Liver (tissue), 9 donors: ENCODE measurements around the gene INPP4A. TPM values are rescaled to one million over a fixed set of nuclear protein-coding genes. Genes with fewer than 3 reads are reported as not detected.

Experiments used
- DNase-seq: peaks from one replicate; pipeline ENCODE4 v3.0.0-alpha.2; 2017; ENCODE audit warnings: low spot score
- H3K27ac ChIP-seq, 2 donors: one replicate each; pipeline ENCODE4 v1.7.0; 2013; ENCODE audit warnings: inconsistent platforms in 2 of 2, low read length in 2 of 2, control low read depth in 1 of 2, low read depth in 1 of 2, mild to moderate bottlenecking in 1 of 2
- H3K27me3 ChIP-seq, 4 donors: one replicate each; pipeline versions ENCODE4 v1.6.1 to v1.7.0; 2013; ENCODE audit warnings: low read length in 3 of 4, inconsistent platforms in 1 of 4, mild to moderate bottlenecking in 1 of 4, moderate library complexity in 1 of 4; ENCODE audit not compliant: control insufficient read depth in 4 of 4, insufficient read depth in 4 of 4
- H3K36me3 ChIP-seq, 4 donors: one replicate each; pipeline versions ENCODE4 v1.6.1 to v1.7.0; 2013; ENCODE audit warnings: low read length in 3 of 4, mild to moderate bottlenecking in 3 of 4, low read depth in 1 of 4, moderate library complexity in 1 of 4; ENCODE audit not compliant: control insufficient read depth in 4 of 4, insufficient read depth in 3 of 4
- H3K4me1 ChIP-seq, 4 donors: one replicate each; pipeline versions ENCODE4 v1.6.1 to v1.7.0; 2013; ENCODE audit warnings: low read length in 3 of 4, mild to moderate bottlenecking in 3 of 4, moderate library complexity in 1 of 4; ENCODE audit not compliant: control insufficient read depth in 4 of 4, insufficient read depth in 4 of 4
- H3K4me3 ChIP-seq, 3 donors: one replicate each; pipeline versions ENCODE4 v1.6.1 to v1.7.0; 2013; ENCODE audit warnings: low read length in 3 of 3, control low read depth in 1 of 3, low read depth in 1 of 3, mild to moderate bottlenecking in 1 of 3
- H3K9ac ChIP-seq, 2 donors: one replicate each; pipeline ENCODE4 v1.7.0; 2013; ENCODE audit warnings: low read length in 2 of 2, mild to moderate bottlenecking in 2 of 2, moderate library complexity in 2 of 2, control low read depth in 1 of 2, low read depth in 1 of 2
- H3K9me3 ChIP-seq, 4 donors: one replicate each; pipeline versions ENCODE4 v1.6.1 to v1.7.0; 2013; ENCODE audit warnings: low read length in 3 of 4; ENCODE audit not compliant: control insufficient read depth in 4 of 4
- ATF3 ChIP-seq: IDR thresholded peaks from 2 replicates; pipeline ENCODE4 v1.6.1; 2016; ENCODE audit warnings: antibody characterized with exemption
- CTCF ChIP-seq: fragments of 150-350 bp; IDR thresholded peaks from 2 replicates; pipeline ENCODE4 v1.5.1; 2017; ENCODE audit warnings: improper control_type of control experiment, low read depth, low read length; ENCODE audit not compliant: missing input control
- EGR1 ChIP-seq, 2 donors: IDR thresholded peaks; 2 replicates each; pipeline ENCODE4 v1.6.1; 2016 to 2018; ENCODE audit warnings: antibody characterized with exemption in 2 of 2, low read depth in 2 of 2
- FOXA1 ChIP-seq: IDR thresholded peaks from 2 replicates; pipeline ENCODE4 v1.6.1; 2016; ENCODE audit warnings: antibody characterized with exemption
- FOXA2 ChIP-seq: IDR thresholded peaks from 2 replicates; pipeline ENCODE4 v1.6.1; 2016; ENCODE audit warnings: antibody characterized with exemption
- GABPA ChIP-seq, 2 donors: IDR thresholded peaks in 1 of 2; conservative IDR thresholded peaks in 1 of 2; 2 replicates each; pipeline ENCODE4 v1.6.1; 2016; ENCODE audit warnings: antibody characterized with exemption in 2 of 2, mild to moderate bottlenecking in 1 of 2, moderate library complexity in 1 of 2
- HNF4A ChIP-seq, 2 donors: conservative IDR thresholded peaks; 2 replicates each; pipeline ENCODE4 v1.6.1; 2016; ENCODE audit warnings: antibody characterized with exemption in 2 of 2, mild to moderate bottlenecking in 2 of 2
- HNF4G ChIP-seq: IDR thresholded peaks from 2 replicates; pipeline ENCODE4 v1.6.1; 2016; ENCODE audit warnings: antibody characterized with exemption
- JUND ChIP-seq, 2 donors: IDR thresholded peaks; 2 replicates each; pipeline ENCODE4 v1.6.1; 2016; ENCODE audit warnings: antibody characterized with exemption in 2 of 2
- MAX ChIP-seq: IDR thresholded peaks from 2 replicates; pipeline ENCODE4 v1.6.1; 2016; ENCODE audit warnings: antibody characterized with exemption
- NR2F2 ChIP-seq: IDR thresholded peaks from 2 replicates; pipeline ENCODE4 v1.6.1; 2016; ENCODE audit warnings: antibody characterized with exemption
- RAD21 ChIP-seq, 2 donors: IDR thresholded peaks; 2 replicates each; pipeline ENCODE4 v1.6.1; 2016; ENCODE audit warnings: antibody characterized with exemption in 2 of 2, mild to moderate bottlenecking in 2 of 2
- REST ChIP-seq: IDR thresholded peaks from 2 replicates; pipeline ENCODE4 v1.6.1; 2016; ENCODE audit warnings: antibody characterized with exemption, mild to moderate bottlenecking
- RXRA ChIP-seq, 2 donors: IDR thresholded peaks; 2 replicates each; pipeline ENCODE4 v1.6.1; 2017 to 2018; ENCODE audit warnings: antibody characterized with exemption in 2 of 2, mild to moderate bottlenecking in 1 of 2
- SP1 ChIP-seq: IDR thresholded peaks from 2 replicates; pipeline ENCODE4 v1.6.1; 2018; ENCODE audit warnings: antibody characterized with exemption, mild to moderate bottlenecking
- TAF1 ChIP-seq: conservative IDR thresholded peaks from 2 replicates; pipeline ENCODE4 v1.6.1; 2016; ENCODE audit warnings: antibody characterized with exemption, mild to moderate bottlenecking
- YY1 ChIP-seq: IDR thresholded peaks from 2 replicates; pipeline ENCODE4 v1.6.1; 2016; ENCODE audit warnings: antibody characterized with exemption, mild to moderate bottlenecking
- ZBTB33 ChIP-seq: IDR thresholded peaks from 2 replicates; pipeline ENCODE4 v1.6.1; 2016; ENCODE audit warnings: antibody characterized with exemption
- WGBS: extraction: QIAGEN DNeasy Blood & Tissue Kit; methylation state at CpG from one replicate; pipeline ENCODE4 v1.1.7; 2013; 5-methylcytosine and 5-hydroxymethylcytosine counted together
- polyA plus RNA-seq, 2 donors: library from polyadenylated mRNA; stranded (reverse) in 1 of 2; unstranded in 1 of 2; fragments of 200-250 nt in 1 of 2; fragments of >200 nt in 1 of 2; fragmentation: Nextera tagmentation in 1 of 2; extraction: Ambion mirVana in 1 of 2; gene quantifications; one replicate each; pipeline versions ENCODE4 v1.2.1 to v1.2.3, GENCODE V29; 2013 to 2015
- total RNA-seq, 2 donors: library from RNA; depleted of rRNA; stranded (reverse); fragments of >200 nt; gene quantifications; one replicate each; pipeline ENCODE4 v1.2.3, GENCODE V29; 2014
- donor health status: healthy.
- donor health status: healthy.
- donor health status: healthy.
- donor health status: healthy.
- donor health status: healthy.

Gene INPP4A
- total and polyA plus RNA-seq, 4 donors = 2.9 to 14.9 (median 7.2) TPM

- no peaks in the 10 kb centered on the region for H3K36me3 ChIP-seq
- peak overlapping the region; percentile 6 to 55 for H3K27ac ChIP-seq
- no peaks in the 10 kb centered on the region for H3K27me3 ChIP-seq
- H3K9me3 ChIP-seq = no peaks in the 10 kb centered on the region
- 87% methylated on average over 8 of the region's 8 CpGs for WGBS
- TF ChIP-seq MAX (no peak), SP1 (no peak), YY1 (no peak), RXRA (IDR thresholded peaks at IDR 0.05) (no peak), JUND (IDR thresholded peaks at IDR 0.05) (no peak), NR2F2 (no peak), RAD21 (IDR thresholded peaks at IDR 0.05) (no peak), REST (no peak), HNF4A (conservative IDR thresholded peaks at IDR 0.05) (no peak)
- H3K9ac ChIP-seq = no peak overlapping the region
- peaks cover 0 to 8% (median 3%) of the 10 kb centered on the region in 4 donors for H3K4me1 ChIP-seq
- H3K4me3 ChIP-seq = no peak overlapping the region
- no peak for DNase-seq
These were observed 62.2 kb downstream of the INPP4A start for GRCh38 chr2:98506881-98507280.

GRCh38 chr2:98507461-98507860 lies 62.8 kb downstream of the INPP4A start:
- Histone ChIP-seq H3K36me3 (no peaks in the 10 kb centered on the region), H3K9me3 (no peaks in the 10 kb centered on the region), H3K27me3 (no peaks in the 10 kb centered on the region), H3K4me3 (no peak overlapping the region), H3K27ac (no peak overlapping the region), H3K4me1 (peaks cover 0 to 8% (median 3%) of the 10 kb centered on the region in 4 donors), H3K9ac (no peak overlapping the region)
- TF ChIP-seq TAF1 = no peak
- TF ChIP-seq YY1 = no peak
- TF ChIP-seq HNF4G = no peak
- no peak for TF ChIP-seq JUND (IDR thresholded peaks at IDR 0.05)
- TF ChIP-seq GABPA (IDR thresholded peaks at IDR 0.05 in 1 of 2, conservative IDR thresholded peaks at IDR 0.05 in 1 of 2) = no peak
- TF ChIP-seq RXRA (IDR thresholded peaks at IDR 0.05) = no peak
- no peak for TF ChIP-seq MAX
- no peak for TF ChIP-seq REST
- TF ChIP-seq CTCF = no peak
- TF ChIP-seq HNF4A (conservative IDR thresholded peaks at IDR 0.05) = no peak
- no peak for TF ChIP-seq SP1
- TF ChIP-seq ZBTB33 = no peak
- no peak for TF ChIP-seq ATF3
- TF ChIP-seq RAD21 (IDR thresholded peaks at IDR 0.05) = no peak
- TF ChIP-seq FOXA2 = no peak
- no peak for TF ChIP-seq EGR1 (IDR thresholded peaks at IDR 0.05; ENCODE audit: low read depth in 2 of 2)
- TF ChIP-seq FOXA1 = no peak
- TF ChIP-seq NR2F2 = no peak
- 97% methylated on average over 3 of the region's 3 CpGs for WGBS
- no peak for DNase-seq
